GM19467 (cell line): ENCODE results near the gene ZBTB14.

Experiments used
- ATAC-seq: cut with Tn5 transposase; IDR thresholded peaks from one replicate; pipeline ENCODE4 v1.9.1; 2021; ENCODE audit warnings: mild to moderate bottlenecking, moderate library complexity; ENCODE audit not compliant: unreplicated experiment

The ZBTB14 gene, protein sequence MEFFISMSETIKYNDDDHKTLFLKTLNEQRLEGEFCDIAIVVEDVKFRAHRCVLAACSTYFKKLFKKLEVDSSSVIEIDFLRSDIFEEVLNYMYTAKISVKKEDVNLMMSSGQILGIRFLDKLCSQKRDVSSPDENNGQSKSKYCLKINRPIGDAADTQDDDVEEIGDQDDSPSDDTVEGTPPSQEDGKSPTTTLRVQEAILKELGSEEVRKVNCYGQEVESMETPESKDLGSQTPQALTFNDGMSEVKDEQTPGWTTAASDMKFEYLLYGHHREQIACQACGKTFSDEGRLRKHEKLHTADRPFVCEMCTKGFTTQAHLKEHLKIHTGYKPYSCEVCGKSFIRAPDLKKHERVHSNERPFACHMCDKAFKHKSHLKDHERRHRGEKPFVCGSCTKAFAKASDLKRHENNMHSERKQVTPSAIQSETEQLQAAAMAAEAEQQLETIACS

DNA sequence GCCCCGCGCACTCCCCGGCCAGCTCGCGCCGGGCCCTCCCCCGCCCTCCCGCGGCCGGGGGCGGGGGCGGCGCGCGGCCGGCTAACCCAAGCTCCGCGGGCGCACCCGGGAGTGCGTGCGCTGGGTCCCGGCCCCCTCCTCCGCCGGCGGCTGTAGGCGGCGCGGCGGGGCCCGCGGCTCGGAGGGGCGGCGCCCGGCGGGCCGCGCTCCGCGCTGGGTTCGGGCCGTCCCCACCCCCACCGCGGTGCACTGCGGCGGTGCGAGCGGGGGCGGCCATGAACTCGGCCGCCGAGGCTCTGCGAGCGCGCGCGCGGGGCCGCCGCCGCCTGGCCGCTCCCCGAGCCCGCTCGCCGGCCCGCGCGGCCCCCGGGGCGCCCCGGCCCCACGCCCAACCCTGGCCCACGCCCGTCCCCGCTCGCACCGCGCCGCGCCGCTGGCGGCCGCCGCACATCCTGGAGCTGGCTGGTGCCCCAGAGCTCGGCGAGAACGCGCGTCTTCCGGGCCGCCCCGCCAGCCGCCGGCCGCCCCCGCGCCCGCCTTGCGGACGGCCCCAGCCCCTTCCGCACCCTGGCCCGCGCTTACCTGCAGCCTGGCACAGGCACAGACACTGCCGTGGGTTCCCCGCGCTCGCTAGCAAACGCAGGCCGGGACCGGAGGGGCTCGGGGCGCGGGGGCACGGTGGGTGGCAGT, at the start of gene ZBTB14:
Gene ZBTB14 (minus strand): TSS at position 496 of the 690 bp plus-strand sequence. CDS start 2,480 bp downstream, outside the sequence.
- peak; percentile 30 for ATAC-seq

DNA sequence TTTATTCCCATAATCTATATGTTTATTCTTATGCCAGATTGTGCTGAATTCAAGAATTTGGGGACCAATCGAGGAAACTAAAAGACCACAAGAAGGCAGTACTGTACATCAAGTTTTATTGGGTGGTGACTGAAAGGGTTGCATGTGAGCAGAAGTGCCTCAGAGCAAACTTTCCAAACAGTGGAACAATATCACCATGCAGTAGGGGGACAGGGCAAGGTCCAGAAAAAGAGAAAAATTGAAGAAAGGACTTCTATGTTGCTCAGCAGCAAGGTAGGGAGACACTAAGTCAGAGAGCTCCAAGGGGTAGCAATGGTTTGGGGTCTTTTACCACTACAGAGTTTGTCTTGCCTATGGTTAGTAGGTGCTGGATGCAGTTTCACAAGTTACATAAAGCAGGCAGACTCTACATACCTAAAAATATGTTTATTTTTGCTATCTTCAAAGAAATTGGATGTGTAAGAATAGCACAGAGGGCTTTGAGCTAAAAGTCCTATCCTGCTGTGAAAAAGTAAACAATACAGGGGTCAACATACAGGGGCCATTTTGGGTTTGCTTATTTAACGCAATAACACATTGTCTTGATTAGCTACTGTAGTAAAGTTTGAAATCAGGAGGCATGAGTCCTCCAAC, 43.8 kb upstream of the ZBTB14 start:
- no peak for ATAC-seq

GRCh38 chr18:5334456-5335075, 39.0 kb upstream of the ZBTB14 start:
- no peak for ATAC-seq

DNA sequence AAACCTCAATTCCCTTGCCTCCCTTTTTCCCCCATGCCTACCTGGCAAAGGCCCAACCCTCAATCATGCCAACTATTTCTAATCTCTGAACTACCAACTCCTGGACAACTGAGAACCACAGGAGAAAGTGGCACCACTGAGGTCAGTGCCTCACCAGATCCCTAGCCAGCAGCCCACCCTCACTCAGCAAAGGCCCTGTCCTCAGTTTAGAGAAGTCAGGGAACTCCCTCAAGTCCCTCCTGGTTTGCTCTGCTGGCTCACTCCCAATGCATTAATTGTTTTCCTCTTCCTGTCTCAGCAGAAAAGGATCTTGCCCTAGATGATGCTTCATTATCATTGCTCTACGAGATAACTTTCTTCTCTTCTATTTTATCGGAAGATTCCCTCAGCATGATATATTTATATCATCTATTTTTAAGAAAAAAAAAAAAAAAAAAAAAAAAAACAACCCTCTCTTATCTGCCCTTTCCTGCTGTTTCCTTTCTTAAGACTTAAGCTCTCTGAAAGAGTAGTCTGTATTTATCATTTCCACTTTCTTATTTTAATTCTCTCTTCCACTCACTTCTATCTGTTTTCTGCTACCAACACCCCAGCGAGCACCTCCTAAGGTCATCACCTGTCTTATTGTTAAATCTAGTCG, 22.7 kb upstream of the ZBTB14 start:
- no peak for ATAC-seq

GRCh38 chr18:5317186-5317585, 21.7 kb upstream of the ZBTB14 start:
- ATAC-seq = no peak

DNA sequence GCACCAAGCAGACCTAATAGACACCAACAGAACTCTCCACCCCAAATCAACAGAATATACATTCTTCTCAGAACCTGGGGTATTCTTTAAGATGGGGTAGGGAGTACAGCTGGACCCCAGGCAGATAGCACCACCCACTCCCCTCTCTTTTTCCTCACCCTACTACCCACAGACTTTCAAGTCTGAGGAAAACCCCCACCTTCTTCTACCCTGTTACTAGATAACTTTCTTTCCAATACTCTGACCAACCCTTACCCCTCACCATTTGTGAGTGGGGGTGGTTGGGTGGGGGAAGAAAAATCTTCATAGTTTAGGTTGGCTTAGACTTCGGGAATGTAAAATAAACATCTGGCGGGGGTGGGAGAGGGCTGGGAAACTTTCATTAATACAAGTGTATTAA, 20.3 kb upstream of the ZBTB14 start:
- no peak for ATAC-seq

- no peak for ATAC-seq
Observed at GRCh38 chr18:5311301-5311989, 15.9 kb upstream of the ZBTB14 start.

DNA sequence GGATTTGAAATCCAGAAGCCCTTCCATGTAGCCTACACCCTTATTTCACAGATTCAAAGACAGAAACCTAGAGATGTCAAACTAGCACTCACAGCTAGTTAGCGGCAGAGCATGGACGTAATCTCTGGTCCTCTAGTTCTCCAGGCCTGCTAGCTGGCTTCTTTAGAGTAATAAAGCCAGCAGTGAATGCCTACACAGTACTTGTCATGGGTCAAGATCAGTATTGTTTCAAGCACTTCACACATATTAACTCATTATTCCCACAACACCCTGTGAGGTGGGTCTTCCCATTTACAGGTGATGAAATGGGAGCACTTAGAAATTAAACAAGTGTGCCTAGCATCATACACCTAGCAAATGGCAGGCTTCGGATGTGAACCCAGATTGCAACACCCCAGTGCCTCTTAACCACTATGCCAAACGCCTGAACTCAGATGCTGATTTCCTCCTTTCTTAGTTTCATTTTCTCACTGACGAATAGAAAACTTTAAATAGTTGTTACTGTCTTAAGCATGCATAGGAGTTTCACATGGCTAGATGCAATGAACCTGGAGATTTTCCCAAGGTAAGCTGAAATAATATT, 14.5 kb upstream of the ZBTB14 start:
- peak; percentile 96 for ATAC-seq

DNA sequence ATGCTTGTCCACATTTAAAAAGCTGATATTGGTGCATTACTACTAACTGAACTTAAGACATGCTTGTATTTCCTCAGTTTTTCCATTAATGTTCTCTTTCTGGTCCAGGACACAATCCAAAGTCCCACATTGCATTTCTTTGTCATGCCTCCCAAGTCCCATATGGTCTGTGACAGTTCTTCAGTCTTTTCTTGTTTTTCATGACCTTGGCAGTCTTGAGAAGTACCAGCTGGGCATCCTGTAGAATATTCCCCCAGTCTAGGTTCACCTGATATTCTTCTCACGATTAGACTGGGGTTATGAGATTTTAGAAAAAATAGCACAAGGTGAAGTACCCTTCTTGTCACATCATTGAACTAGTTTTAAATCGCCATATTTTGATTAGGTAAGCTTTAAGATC, 10.3 kb upstream of the ZBTB14 start:
- no peak for ATAC-seq

GRCh38 chr18:5304232-5304631, 8.7 kb upstream of the ZBTB14 start:
- ATAC-seq = no peak

- no peak for ATAC-seq
Observed at GRCh38 chr18:5303636-5304035, 8.1 kb upstream of the ZBTB14 start.

- no peak for ATAC-seq
Observed at GRCh38 chr18:5302606-5303005, 7.1 kb upstream of the ZBTB14 start.

DNA sequence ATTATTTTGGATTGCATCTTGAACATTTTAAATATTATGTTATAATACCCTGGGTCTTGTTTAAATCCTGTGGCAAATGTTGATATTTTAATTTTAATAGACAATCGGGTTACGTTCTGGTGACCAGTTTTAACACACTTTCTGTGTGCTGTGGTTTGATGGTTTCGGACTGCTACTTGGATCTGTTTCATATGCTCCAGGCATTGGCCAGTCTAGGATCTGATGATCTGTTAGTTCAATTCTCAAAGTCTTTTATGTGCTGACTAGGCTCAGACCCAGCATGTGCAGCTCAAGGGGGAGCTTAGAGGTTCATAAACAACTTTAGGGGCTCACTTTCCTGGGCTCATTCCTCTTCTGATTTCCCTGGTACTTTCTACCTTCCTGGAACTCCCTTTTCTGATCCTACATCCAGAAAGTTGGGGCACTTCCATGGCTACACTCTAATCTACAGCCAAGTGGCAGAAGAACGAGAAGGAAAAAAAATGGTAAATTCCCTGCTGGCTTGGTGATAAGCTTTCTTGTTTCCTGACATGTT, 5.0 kb upstream of the ZBTB14 start:
- ATAC-seq = no peak

DNA sequence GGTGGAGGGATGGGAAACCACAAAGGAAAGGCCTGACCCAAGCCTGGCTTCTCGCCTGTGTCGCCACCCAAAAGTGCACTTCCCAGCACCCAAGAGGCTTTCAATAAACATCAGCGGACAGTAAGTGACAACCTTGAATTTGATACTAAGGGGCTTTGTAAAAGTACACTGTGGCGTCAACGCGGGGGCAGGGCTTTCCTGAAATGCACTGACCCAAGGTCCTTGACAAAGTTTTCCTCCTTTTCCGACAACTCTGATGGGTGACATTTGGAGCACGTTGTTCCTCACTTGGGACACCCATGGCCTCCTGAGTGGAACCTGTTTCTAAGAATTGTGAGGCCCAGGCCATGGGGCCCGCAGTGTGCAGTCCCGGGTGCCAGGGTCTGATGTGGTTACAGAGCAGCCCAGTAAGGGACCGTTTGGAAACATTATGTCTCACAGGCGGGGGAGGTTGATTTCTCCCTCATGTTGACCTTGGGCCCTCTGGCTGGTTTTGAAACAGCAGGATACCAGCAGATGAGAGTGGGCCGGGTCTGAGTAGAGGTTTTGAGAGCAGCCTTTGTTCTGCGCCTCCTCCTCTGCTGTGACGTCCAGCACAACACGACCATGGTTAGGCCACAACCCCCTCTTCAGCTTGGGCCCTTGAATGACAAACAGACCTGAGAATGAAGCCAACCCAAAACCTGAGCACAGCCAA, 2.8 kb upstream of the ZBTB14 start:
- ATAC-seq = no peak

DNA sequence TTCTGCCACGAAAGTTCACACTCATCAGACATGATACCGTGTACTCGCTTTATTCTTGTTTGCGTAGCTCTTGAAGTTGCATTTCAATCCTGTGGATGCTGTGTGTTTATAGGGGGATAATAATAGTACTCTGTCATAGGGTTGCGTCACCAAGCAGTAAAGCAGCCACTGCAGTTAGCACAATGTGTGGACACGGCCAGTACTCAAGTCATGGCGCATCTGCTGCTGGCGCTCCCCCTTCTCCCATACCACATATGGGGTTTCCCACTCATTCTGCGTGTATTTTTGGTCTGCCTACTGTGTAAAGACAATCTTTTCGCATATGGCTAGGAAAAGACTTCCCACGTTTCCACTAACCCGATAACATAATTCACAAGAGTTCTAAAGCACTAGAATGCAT, 2.1 kb upstream of the ZBTB14 start:
- no peak for ATAC-seq

DNA sequence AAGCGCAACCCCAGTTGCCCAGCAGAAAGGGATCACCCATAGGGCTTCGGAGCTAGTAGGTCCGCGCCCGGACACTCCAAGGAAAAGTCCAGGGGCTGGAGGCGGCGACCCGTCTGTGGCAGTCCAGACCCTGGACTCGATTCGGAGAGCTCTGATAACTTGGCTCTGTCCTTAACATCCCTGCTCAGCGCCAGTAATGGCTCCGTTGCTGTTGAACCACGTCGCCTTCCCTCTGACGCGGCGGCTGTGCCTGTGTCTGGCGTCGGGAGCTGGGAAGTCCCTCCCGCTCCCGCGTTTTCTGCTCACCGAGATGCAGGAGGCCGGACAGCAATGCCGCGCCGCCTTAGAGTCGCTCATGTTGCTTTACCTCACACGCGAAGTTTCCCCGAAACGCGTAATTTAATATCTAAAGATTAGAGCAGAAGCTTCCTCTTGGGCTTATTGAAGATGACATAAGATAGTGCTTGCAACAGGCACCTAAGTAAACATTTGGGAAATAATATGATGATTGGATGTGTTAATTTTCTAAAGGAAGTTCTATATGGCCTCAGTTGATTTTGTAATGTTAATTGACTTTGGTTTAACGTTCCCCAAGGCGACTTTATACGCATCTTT, 1.3 kb upstream of the ZBTB14 start:
- peak; percentile 10 for ATAC-seq

GRCh38 chr18:5295981-5296705, 617 bp upstream of the ZBTB14 start:
- peak; percentile 65 for ATAC-seq
